Activated CD4-positive, alpha-beta T cell treated with anti-CD3 and anti-CD28 coated beads for 36 hours (primary cell): ENCODE data around the gene OR4N2. TPM values are rescaled to one million over a fixed set of nuclear protein-coding genes. Genes with fewer than 3 reads are reported as not detected.
"Not testable (repeated sequence)": the region's sequence is repeated elsewhere in the genome, so short reads cannot be mapped to it uniquely, and the experiment has no call there.

ENCODE experiments used
- ATAC-seq: fragments of 200-7000 bp; cut with Tn5 transposase; one replicate; pipeline ENCODE4 v1.10.0; 2021; ENCODE audit warnings: mild to moderate bottlenecking, moderate library complexity
- CTCF ChIA-PET: fragments of 350-600 bp; sonication (Branson Sonifier 250); formaldehyde crosslinking; loops from one replicate; lab custom pipeline; 2021; ENCODE audit warnings: antibody characterized with exemption; lab: Charles Lee
- POLR2A ChIA-PET: fragments of 350-600 bp; sonication (Branson Sonifier 250); formaldehyde crosslinking; loops from one replicate; lab custom pipeline; 2021; ENCODE audit warnings: antibody characterized with exemption, inconsistent platforms; lab: Charles Lee
- DNase-seq: peaks from one replicate; pipeline ENCODE4 v3.0.0-alpha.2; 2020
- H3K27ac Mint-ChIP-seq: one replicate; pipeline ENCODE4 v1.8.0; 2021; ENCODE audit warnings: mixed read lengths
- H3K27me3 Mint-ChIP-seq: one replicate; pipeline ENCODE4 v1.8.0; 2021; ENCODE audit warnings: mixed read lengths
- H3K36me3 Mint-ChIP-seq: one replicate; pipeline ENCODE4 v1.8.0; 2021; ENCODE audit warnings: low read depth, mixed read lengths
- H3K4me1 Mint-ChIP-seq: one replicate; pipeline ENCODE4 v1.8.0; 2021; ENCODE audit warnings: mixed read lengths
- H3K4me3 Mint-ChIP-seq: one replicate; pipeline ENCODE4 v1.8.0; 2021; ENCODE audit warnings: mild to moderate bottlenecking, moderate library complexity, mixed read lengths
- H3K9me3 Mint-ChIP-seq: one replicate; pipeline ENCODE4 v1.8.0; 2021; ENCODE audit warnings: low read depth, mixed read lengths
- intact Hi-C, 2 experiments: fragments of 100-400 bp; cut with DNase I in 1 of 2; cut with micrococcal nuclease in 1 of 2; formaldehyde crosslinking; loops; one replicate each; pipeline versions ENCODE4 v1.14.2 to v1.15.1; 2022 to 2024; cut with DNase I, micrococcal nuclease
- total RNA-seq, 2 experiments: library from RNA; stranded (reverse); gene quantifications; one replicate each; pipeline ENCODE4 v1.2.3, GENCODE V29; 2021

The OR4N2 gene, protein sequence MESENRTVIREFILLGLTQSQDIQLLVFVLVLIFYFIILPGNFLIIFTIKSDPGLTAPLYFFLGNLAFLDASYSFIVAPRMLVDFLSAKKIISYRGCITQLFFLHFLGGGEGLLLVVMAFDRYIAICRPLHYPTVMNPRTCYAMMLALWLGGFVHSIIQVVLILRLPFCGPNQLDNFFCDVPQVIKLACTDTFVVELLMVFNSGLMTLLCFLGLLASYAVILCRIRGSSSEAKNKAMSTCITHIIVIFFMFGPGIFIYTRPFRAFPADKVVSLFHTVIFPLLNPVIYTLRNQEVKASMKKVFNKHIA
- not detected for total RNA-seq

DNA sequence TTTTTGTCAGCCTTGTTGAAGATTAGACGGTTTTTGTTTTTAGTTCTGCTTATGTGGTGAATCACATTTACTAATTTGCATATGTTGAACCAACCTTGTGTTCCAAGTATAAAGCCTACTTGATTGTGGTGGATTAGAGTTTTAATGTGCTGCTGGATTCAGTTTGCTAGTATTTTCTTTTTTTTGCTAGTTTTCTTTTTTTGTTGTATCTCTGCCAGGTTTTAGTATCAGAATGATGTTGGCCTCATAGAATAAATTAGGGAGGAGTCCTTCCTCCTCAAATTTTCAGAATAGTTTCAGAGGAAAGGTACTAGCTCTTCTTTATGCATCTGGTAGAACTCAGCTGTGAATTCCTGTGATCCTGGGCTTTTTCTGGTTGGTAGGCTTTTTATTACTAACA is at the start of gene OR4N2:
TSS of gene OR4N2 (plus strand) at position 301 of the 400 bp plus-strand sequence. CDS start 23,679 bp downstream, outside the sequence.
- H3K9me3 Mint-ChIP-seq, H3K4me3 Mint-ChIP-seq, intact Hi-C loops, POLR2A ChIA-PET, CTCF ChIA-PET, ATAC-seq, H3K27ac Mint-ChIP-seq, H3K27me3 Mint-ChIP-seq, DNase-seq, H3K36me3 Mint-ChIP-seq, H3K4me1 Mint-ChIP-seq: not testable (repeated sequence)

DNA sequence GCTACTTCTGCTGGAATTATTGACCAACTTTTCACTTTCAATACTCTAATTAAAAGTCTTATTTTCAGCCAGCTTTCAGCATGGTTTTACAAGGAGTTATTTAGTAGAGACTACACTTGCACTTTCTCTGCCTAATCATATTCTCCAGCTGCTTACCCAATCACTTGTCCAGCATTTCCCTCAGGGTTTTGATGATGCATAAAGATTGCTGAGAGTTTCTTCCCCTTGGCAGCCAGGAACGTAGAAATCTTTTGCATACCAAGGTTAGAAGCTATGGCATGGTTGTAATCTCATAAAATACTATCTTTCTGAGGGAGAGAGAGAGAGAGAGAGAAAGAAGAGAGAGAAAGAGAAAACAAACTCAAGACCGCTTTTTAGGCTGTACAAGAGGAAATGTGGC is 49.4 kb upstream of the OR4N2 start:
- CTCF ChIA-PET = no interaction called here

DNA sequence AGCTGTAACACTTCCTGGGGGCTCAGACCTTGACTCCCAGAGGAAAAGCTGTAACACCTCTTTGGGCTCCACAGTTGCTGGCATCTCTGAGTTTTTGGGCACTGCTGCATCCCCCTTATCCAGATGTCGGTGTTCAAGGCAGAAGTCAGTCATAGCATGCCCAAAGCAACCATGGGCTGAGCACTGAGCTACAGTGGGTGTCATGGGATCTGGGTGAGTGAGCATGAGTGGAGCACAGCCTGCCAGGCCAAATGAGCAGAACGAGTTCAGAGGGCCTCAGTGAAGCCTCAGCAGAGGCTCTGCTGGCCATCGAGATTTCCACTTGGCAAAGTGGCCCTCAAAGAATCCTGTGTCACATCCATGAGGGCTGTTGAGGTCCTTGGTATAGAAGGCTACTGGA is 32.1 kb upstream of the OR4N2 start:
- CTCF ChIA-PET, H3K27ac Mint-ChIP-seq, H3K4me1 Mint-ChIP-seq, intact Hi-C loops, H3K4me3 Mint-ChIP-seq, POLR2A ChIA-PET, H3K27me3 Mint-ChIP-seq, ATAC-seq, H3K9me3 Mint-ChIP-seq, H3K36me3 Mint-ChIP-seq, DNase-seq: not testable (repeated sequence)

More for the DNA sequence above, 49.4 kb upstream of the OR4N2 start:
- H3K27ac Mint-ChIP-seq = no peak overlapping the region
- H3K9me3 Mint-ChIP-seq = no peaks in the 10 kb centered on the region
- no peak overlapping the region for H3K4me3 Mint-ChIP-seq
- H3K36me3 Mint-ChIP-seq = no peaks in the 10 kb centered on the region
- H3K27me3 Mint-ChIP-seq = peaks cover 2% of the 10 kb centered on the region
- DNase-seq (no peak), ATAC-seq (no peak)
- POLR2A ChIA-PET = no interaction called here
- H3K4me1 Mint-ChIP-seq = no peaks in the 10 kb centered on the region
- intact Hi-C loops = no loop called here

DNA sequence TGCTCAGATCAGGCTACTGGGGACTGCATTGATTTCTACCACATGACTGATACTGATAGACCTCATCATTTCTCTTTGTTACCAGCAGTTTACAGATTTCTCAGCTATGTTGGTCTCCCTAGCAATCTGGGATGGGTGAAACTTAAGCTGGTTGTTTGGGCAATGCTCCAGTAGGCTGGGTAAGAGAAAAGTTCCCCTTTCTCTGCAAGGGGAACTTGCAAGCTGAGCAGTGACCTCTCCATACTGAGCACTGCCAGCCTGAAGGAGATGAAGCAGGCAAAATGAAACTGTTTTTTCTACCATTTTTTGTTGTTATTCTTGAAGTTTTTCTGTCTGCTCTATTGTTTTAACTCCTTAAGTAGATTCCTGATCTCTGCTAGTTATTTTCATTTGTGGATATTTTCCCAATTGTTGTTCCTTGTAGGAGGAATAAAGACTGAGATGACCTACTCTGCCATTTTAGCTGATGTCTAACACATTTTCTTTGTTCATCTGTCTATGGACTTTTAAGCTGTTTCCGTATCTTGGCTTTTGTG is 31.6 kb upstream of the OR4N2 start:
- DNase-seq = no peak
- intact Hi-C loops = no loop called here
- Mint-ChIP-seq H3K4me3 (no peak overlapping the region), H3K36me3 (no peaks in the 10 kb centered on the region), H3K4me1 (no peaks in the 10 kb centered on the region), H3K9me3 (peaks cover 7% of the 10 kb centered on the region), H3K27me3 (no peaks in the 10 kb centered on the region), H3K27ac (no peak overlapping the region)
- POLR2A ChIA-PET = no interaction called here
- no peak for ATAC-seq
- CTCF ChIA-PET = no interaction called here

DNA sequence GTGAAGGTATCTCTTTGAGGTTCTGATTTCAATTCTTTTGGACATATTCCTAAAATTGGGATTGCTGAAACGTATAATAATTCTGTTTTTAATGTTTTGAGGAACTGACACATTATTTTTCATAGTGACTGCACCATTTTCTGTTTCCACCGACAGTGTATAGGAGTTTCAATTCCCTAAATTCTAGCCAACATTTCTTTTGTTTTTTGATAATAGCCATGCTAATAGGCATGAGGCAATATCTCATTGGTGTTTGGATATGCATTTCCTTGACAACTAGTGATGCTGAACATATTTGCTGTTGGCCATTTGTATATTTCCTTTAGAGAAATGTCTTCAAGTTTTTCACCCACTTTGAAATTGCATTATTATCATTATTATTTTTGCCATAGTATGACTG is 31.1 kb upstream of the OR4N2 start:
- H3K27me3 Mint-ChIP-seq, H3K36me3 Mint-ChIP-seq, H3K4me3 Mint-ChIP-seq, CTCF ChIA-PET, DNase-seq, H3K9me3 Mint-ChIP-seq, H3K4me1 Mint-ChIP-seq, intact Hi-C loops, ATAC-seq, POLR2A ChIA-PET, H3K27ac Mint-ChIP-seq: not testable (repeated sequence)

DNA sequence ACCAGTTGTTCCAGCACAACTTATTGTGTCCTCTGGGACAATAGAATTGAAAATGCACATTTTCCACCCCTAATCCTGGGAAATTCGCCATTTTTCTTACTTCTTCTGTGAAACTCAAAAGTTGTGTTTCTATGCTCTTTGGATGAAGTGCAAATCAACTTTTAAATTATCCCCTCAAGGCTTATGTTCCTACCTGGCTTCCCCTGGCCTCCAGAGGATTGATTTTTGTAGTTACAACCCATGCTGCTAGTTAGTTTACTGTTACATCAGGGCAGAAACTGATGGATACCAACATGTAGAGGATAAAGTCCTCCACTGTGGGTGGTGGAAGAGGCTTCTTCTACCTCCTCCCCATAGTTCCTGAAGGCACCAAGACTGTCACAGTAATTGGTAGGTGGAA is 30.4 kb upstream of the OR4N2 start, which contains the start of gene OR4M1:
TSS of gene OR4M1 (plus strand) at position 301 of the 400 bp plus-strand sequence. CDS start 6,819 bp downstream, outside the sequence.
- H3K27ac Mint-ChIP-seq, H3K27me3 Mint-ChIP-seq, H3K4me3 Mint-ChIP-seq, H3K36me3 Mint-ChIP-seq, DNase-seq, POLR2A ChIA-PET, H3K4me1 Mint-ChIP-seq, CTCF ChIA-PET, H3K9me3 Mint-ChIP-seq, ATAC-seq, intact Hi-C loops: not testable (repeated sequence)

DNA sequence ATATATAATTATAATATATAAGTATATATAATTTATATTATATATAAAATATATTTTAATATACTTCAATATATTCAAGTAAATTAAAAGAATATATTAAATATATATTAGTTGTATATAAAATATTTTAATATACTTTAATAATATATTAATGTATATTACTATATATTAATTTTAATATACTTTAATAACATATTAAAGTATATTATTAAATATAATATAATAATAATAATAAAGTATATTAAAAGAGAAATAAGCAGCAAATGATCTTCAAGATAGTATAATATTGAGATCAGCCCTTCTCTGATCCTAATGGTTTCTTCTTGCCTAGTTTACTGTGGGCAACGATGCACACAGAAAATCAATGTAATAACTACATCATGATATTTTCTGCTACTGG is 28.0 kb upstream of the OR4N2 start:
- CTCF ChIA-PET = no interaction called here
- no peak overlapping the region for H3K27ac Mint-ChIP-seq
- DNase-seq (no peak), ATAC-seq (no peak)
- H3K27me3 Mint-ChIP-seq = peaks cover 2% of the 10 kb centered on the region
- POLR2A ChIA-PET = no interaction called here
- no peaks in the 10 kb centered on the region for H3K4me1 Mint-ChIP-seq
- no peaks in the 10 kb centered on the region for H3K36me3 Mint-ChIP-seq
- intact Hi-C loops = no loop called here
- no peak overlapping the region for H3K4me3 Mint-ChIP-seq
- peaks cover 7% of the 10 kb centered on the region for H3K9me3 Mint-ChIP-seq

DNA sequence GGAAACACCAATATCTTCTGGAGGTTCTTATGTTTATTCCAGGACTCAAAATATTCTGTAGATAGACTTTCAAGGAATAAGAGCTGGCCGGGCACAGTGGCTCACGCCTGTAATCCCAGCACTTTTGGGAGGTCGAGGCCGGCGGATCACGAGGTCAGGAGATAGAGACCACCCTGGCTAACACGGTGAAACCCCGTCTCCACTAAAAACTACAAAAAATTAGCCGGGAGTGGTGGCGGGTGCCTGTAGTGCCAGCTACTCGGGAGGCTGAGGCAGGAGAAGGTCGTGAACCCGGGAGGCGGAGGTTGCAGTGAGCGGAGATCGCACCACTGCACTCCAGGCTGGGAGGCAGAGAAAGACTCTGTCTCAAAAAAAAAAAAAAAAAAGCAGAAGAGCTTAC is 17.7 kb upstream of the OR4N2 start:
- DNase-seq, ATAC-seq, H3K27me3 Mint-ChIP-seq, H3K27ac Mint-ChIP-seq, POLR2A ChIA-PET, H3K36me3 Mint-ChIP-seq, H3K4me3 Mint-ChIP-seq, intact Hi-C loops, H3K4me1 Mint-ChIP-seq, H3K9me3 Mint-ChIP-seq: not testable (repeated sequence)
- CTCF ChIA-PET = interaction anchor here (0.6 kb wide), 1 partner anchor 37 kb away, joined by 3 read pairs; no protein-coding TSS in a partner anchor

DNA sequence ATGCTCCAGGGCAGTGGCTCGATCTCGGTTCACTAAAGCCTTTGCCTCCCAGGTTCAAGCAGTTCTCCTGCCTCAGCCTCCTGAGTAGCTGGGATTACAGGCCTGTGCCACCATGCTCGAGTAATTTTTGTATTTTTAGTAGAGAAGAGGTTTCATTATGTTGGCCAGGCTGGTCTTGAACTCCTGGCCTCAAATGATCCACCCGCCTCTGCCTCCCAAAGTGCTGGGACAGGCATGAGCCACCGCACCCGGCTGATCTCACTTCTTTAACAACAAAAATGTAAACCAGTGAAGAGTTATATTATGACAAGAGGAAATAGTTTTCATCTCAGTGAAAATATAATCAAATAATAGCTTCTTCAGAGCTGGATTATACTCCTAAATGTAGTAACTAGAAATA is 16.3 kb upstream of the OR4N2 start:
- H3K4me1 Mint-ChIP-seq, intact Hi-C loops, H3K36me3 Mint-ChIP-seq, POLR2A ChIA-PET, H3K27ac Mint-ChIP-seq, CTCF ChIA-PET, H3K9me3 Mint-ChIP-seq, H3K27me3 Mint-ChIP-seq, ATAC-seq, DNase-seq, H3K4me3 Mint-ChIP-seq: not testable (repeated sequence)

DNA sequence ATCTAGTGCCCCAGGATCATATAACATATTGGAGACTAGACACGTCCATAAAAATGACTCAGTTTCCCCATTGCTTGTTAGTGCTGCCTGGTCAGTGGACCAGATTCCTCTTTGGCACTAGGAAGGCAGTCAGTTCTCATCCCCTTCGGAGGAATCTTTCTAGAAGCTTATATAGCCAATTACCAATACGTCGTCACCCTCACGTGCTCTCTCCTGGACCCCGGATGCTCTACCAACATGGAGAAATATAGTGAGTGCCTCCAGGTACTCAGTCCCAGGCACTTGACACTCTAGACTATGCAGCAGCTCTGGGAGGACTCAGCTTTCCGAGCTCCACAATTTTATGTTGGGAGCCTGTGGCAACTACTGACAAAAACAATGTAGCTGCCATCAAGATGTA is 15.4 kb upstream of the OR4N2 start:
- H3K36me3 Mint-ChIP-seq, POLR2A ChIA-PET, DNase-seq, H3K4me1 Mint-ChIP-seq, ATAC-seq, H3K4me3 Mint-ChIP-seq, H3K27ac Mint-ChIP-seq, CTCF ChIA-PET, H3K27me3 Mint-ChIP-seq, H3K9me3 Mint-ChIP-seq, intact Hi-C loops: not testable (repeated sequence)

DNA sequence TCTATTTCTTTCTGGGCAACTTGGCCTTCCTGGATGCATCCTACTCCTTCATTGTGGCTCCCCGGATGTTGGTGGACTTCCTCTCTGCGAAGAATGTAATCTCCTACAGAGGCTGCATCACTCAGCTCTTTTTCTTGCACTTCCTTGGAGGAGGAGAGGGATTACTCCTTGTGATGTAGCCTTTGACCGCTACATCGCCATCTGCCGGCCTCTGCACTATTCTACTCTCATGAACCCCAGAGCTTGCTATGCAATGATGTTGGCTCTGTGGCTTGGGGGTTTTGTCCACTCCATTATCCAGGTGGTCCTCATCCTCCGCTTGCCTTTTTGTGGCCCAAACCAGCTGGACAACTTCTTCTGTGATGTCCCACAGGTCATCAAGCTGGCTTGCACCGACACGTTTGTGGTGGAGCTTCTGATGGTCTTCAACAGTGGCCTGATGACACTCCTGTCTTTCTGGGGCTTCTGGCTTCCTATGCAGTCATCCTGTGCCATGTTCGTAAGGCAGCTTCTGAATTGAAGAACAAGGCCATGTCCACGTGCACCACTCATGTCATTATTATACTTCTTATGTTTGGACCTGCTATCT is 7.0 kb upstream of the OR4N2 start:
- POLR2A ChIA-PET, intact Hi-C loops, H3K4me1 Mint-ChIP-seq, H3K27ac Mint-ChIP-seq, ATAC-seq, CTCF ChIA-PET, H3K9me3 Mint-ChIP-seq, DNase-seq, H3K4me3 Mint-ChIP-seq, H3K27me3 Mint-ChIP-seq, H3K36me3 Mint-ChIP-seq: not testable (repeated sequence)

DNA sequence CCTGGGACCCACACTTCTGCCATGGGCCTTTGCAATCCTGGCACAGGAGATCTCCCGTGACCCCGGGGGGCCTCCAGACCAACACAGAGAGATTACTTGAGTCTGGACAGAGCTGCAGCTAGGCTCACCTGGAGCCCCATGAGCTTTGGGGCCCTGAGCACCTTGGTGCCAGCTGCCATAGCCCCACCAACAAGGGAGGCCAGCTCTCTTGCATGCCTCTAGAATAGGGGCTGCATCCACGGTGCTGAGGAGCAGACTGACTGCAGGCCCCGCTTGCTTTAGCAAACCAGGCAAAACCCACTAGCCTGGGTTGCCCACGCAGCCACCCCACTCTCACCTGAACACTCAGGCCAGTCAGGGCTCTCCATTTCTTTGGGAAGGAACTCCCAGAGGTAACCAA is 3.7 kb upstream of the OR4N2 start:
- ATAC-seq (no peak), DNase-seq (no peak)
- H3K9me3 Mint-ChIP-seq = no peaks in the 10 kb centered on the region
- no peak overlapping the region for H3K27ac Mint-ChIP-seq
- H3K4me3 Mint-ChIP-seq = no peak overlapping the region
- intact Hi-C loops = no loop called here
- POLR2A ChIA-PET = no interaction called here
- H3K27me3 Mint-ChIP-seq = no peaks in the 10 kb centered on the region
- CTCF ChIA-PET = no interaction called here
- no peaks in the 10 kb centered on the region for H3K4me1 Mint-ChIP-seq
- no peaks in the 10 kb centered on the region for H3K36me3 Mint-ChIP-seq
